Fibroblast of lung (primary cell): ENCODE results near the gene EEFSEC. TPM values are rescaled to one million over a fixed set of nuclear protein-coding genes. Genes with fewer than 3 reads are reported as not detected.

Experiments used
- DNase-seq, 2 donors: peaks; one replicate each; pipeline versions ENCODE4 v3.0.0 to v3.0.0-alpha.2; 2010; ENCODE audit warnings: low read depth in 2 of 2
- H2AFZ ChIP-seq: 2 replicates; pipeline ENCODE4 v1.5.1; 2012; ENCODE audit warnings: low read length, control low read depth, inconsistent platforms
- H3K27ac ChIP-seq: 2 replicates; pipeline ENCODE4 v1.5.1; 2011; ENCODE audit warnings: low read length, control low read depth; ENCODE audit not compliant: insufficient read depth
- H3K27me3 ChIP-seq: 2 replicates; pipeline ENCODE4 v1.5.1; 2011; ENCODE audit warnings: mild to moderate bottlenecking, low read length; ENCODE audit not compliant: control insufficient read depth, insufficient read depth
- H3K36me3 ChIP-seq: 2 replicates; pipeline ENCODE4 v1.5.1; 2011; ENCODE audit warnings: low read length; ENCODE audit not compliant: control insufficient read depth, insufficient read depth
- H3K4me1 ChIP-seq: 2 replicates; pipeline ENCODE4 v1.5.1; 2011; ENCODE audit warnings: low read length; ENCODE audit not compliant: control insufficient read depth, insufficient read depth; ENCODE audit errors: extremely low read depth
- H3K4me2 ChIP-seq: 2 replicates; pipeline ENCODE4 v1.5.1; 2011; ENCODE audit warnings: low read length, control low read depth; ENCODE audit not compliant: insufficient read depth; ENCODE audit errors: extremely low read depth
- H3K4me3 ChIP-seq, 4 experiments: fragments of 200-600 bp in 1 of 4; sonication (generic) in 1 of 4; replicated peaks in 1 of 4; 2 replicates each; pipeline ENCODE4 v1.5.1; 2011 to 2016; ENCODE audit warnings: low read length in 4 of 4, low read depth in 3 of 4, mild to moderate bottlenecking in 3 of 4, control low read depth in 2 of 4, inconsistent platforms in 1 of 4, mixed read lengths in 1 of 4; ENCODE audit not compliant: insufficient read depth in 1 of 4; ENCODE audit errors: control extremely low read depth in 1 of 4
- H3K79me2 ChIP-seq: 2 replicates; pipeline ENCODE4 v1.5.1; 2012; ENCODE audit warnings: mild to moderate bottlenecking, low read length, inconsistent platforms; ENCODE audit not compliant: control insufficient read depth, insufficient read depth
- H3K9ac ChIP-seq: 2 replicates; pipeline ENCODE4 v1.5.1; 2011; ENCODE audit warnings: mild to moderate bottlenecking, low read length, control low read depth; ENCODE audit not compliant: insufficient read depth
- H3K9me3 ChIP-seq: 2 replicates; pipeline ENCODE4 v1.5.1; 2012; ENCODE audit warnings: low read depth, low read length; ENCODE audit not compliant: control insufficient read depth, insufficient read depth
- H4K20me1 ChIP-seq: 2 replicates; pipeline ENCODE4 v1.5.1; 2011; ENCODE audit warnings: low read length; ENCODE audit not compliant: control insufficient read depth, insufficient read depth; ENCODE audit errors: extremely low read depth
- CTCF ChIP-seq, 2 donors: IDR thresholded peaks in 1 of 2; conservative IDR thresholded peaks in 1 of 2; 1 replicate in 1 of 2; 2 replicates in 1 of 2; pipeline ENCODE4 v1.5.1; 2011 to 2012; ENCODE audit warnings: low read length in 2 of 2, control low read depth in 1 of 2, inconsistent platforms in 1 of 2, low read depth in 1 of 2, mild to moderate bottlenecking in 1 of 2
- EZH2 ChIP-seq: IDR thresholded peaks from 2 replicates; pipeline ENCODE4 v1.5.1; 2012; ENCODE audit warnings: low read length, control low read depth, mild to moderate bottlenecking; ENCODE audit errors: missing control alignments
- polyA plus RNA-seq, 2 donors: library from polyadenylated mRNA; depleted of rRNA in 1 of 2; stranded (reverse) in 1 of 2; unstranded in 1 of 2; fragments of >200 nt; gene quantifications; 2 replicates each; pipeline ENCODE4 v1.2.1, GENCODE V29; 2011 to 2012; ENCODE audit warnings: missing spikeins in 1 of 2
- total RNA-seq: library from RNA; depleted of rRNA; stranded (reverse); fragments of >200 nt; gene quantifications from 2 replicates; pipeline ENCODE4 v1.2.1, GENCODE V29; 2014

Gene EEFSEC
- total and polyA plus RNA-seq, 2 donors (not counting 1 experiment from before 2014, with no cell fraction given): 2.6 to 5.0 TPM

- Histone ChIP-seq H3K27ac (no peak overlapping the region), H3K9me3 (no peaks in the 10 kb centered on the region)
- TF ChIP-seq EZH2: no peak
- TF ChIP-seq CTCF (conservative IDR thresholded peaks at IDR 0.05 in 1 of 2, IDR thresholded peaks at IDR 0.05 in 1 of 2; ENCODE audit: low read depth in 1 of 2, low read length in 2 of 2): no peak
These were observed 185.5 kb downstream of the EEFSEC start for GRCh38 chr3:128338536-128339330.

GRCh38 chr3:128339491-128340012, 186.3 kb downstream of the EEFSEC start:
- Histone ChIP-seq H3K4me1 (no peaks in the 10 kb centered on the region), H3K4me3 (no peak overlapping the region), H2AFZ (no peak overlapping the region), H3K4me2 (no peak overlapping the region), H3K9me3 (no peaks in the 10 kb centered on the region), H3K9ac (no peak overlapping the region), H3K27ac (no peak overlapping the region), H3K36me3 (peaks cover 3% of the 10 kb centered on the region), H3K27me3 (no peaks in the 10 kb centered on the region), H3K79me2 (no peaks in the 10 kb centered on the region), H4K20me1 (no peaks in the 10 kb centered on the region)
- no peak for TF ChIP-seq EZH2
- TF ChIP-seq CTCF (conservative IDR thresholded peaks at IDR 0.05 in 1 of 2, IDR thresholded peaks at IDR 0.05 in 1 of 2; ENCODE audit: low read depth in 1 of 2, low read length in 2 of 2): no peak
- DNase-seq: no peak

More at GRCh38 chr3:128338536-128339330, 185.5 kb downstream of the EEFSEC start:
- H3K4me1 ChIP-seq: no peaks in the 10 kb centered on the region
- H3K27me3 ChIP-seq: no peaks in the 10 kb centered on the region
- no peak overlapping the region for H3K9ac ChIP-seq
- no peak overlapping the region for H3K4me3 ChIP-seq
- DNase-seq: no peak
- no peak overlapping the region for H2AFZ ChIP-seq
- no peaks in the 10 kb centered on the region for H4K20me1 ChIP-seq
- H3K4me2 ChIP-seq: no peak overlapping the region
- peaks cover 3% of the 10 kb centered on the region for H3K36me3 ChIP-seq
- H3K79me2 ChIP-seq: no peaks in the 10 kb centered on the region

GRCh38 chr3:128340198-128340903, 187.1 kb downstream of the EEFSEC start:
- H3K79me2 ChIP-seq: no peaks in the 10 kb centered on the region
- peaks cover 3% of the 10 kb centered on the region for H3K36me3 ChIP-seq
- no peak overlapping the region for H3K4me3 ChIP-seq
- no peaks in the 10 kb centered on the region for H4K20me1 ChIP-seq
- no peak overlapping the region for H3K27ac ChIP-seq
- TF ChIP-seq CTCF (conservative IDR thresholded peaks at IDR 0.05 in 1 of 2, IDR thresholded peaks at IDR 0.05 in 1 of 2; ENCODE audit: low read depth in 1 of 2, low read length in 2 of 2): no peak
- TF ChIP-seq EZH2: no peak
- no peak overlapping the region for H3K9ac ChIP-seq
- DNase-seq: no peak
- H3K9me3 ChIP-seq: no peaks in the 10 kb centered on the region
- H2AFZ ChIP-seq: no peak overlapping the region
- H3K4me2 ChIP-seq: no peak overlapping the region
- no peaks in the 10 kb centered on the region for H3K4me1 ChIP-seq
- H3K27me3 ChIP-seq: no peaks in the 10 kb centered on the region
